NCI-H1105 (cell line): Measurements from ENCODE around the gene DLL4.
"Not testable (repeated sequence)": the region's sequence is repeated elsewhere in the genome, so short reads cannot be mapped to it uniquely, and the experiment has no call there.

Source experiments
- DNase-seq: peaks from one replicate; lab custom pipeline; 2025; lab: John Stamatoyannopoulos, UW

DLL4 gene

GRCh38 chr15:40941528-40942336, 12.6 kb downstream of the DLL4 start:
- DNase-seq, result peak; percentile 61

GRCh38 chr15:40942337-40942854, 13.3 kb downstream of the DLL4 start:
- DNase-seq, result no peak

- DNase-seq, result no peak
These were observed 13.7 kb downstream of the DLL4 start for GRCh38 chr15:40942878-40943277.

GRCh38 chr15:40943764-40944365, 14.7 kb downstream of the DLL4 start:
- no peak for DNase-seq

- DNase-seq, result no peak
These were observed 15.6 kb downstream of the DLL4 start for GRCh38 chr15:40944510-40945296.

- DNase-seq, result no peak
These were observed 19.8 kb downstream of the DLL4 start for GRCh38 chr15:40948706-40949473.

DNA sequence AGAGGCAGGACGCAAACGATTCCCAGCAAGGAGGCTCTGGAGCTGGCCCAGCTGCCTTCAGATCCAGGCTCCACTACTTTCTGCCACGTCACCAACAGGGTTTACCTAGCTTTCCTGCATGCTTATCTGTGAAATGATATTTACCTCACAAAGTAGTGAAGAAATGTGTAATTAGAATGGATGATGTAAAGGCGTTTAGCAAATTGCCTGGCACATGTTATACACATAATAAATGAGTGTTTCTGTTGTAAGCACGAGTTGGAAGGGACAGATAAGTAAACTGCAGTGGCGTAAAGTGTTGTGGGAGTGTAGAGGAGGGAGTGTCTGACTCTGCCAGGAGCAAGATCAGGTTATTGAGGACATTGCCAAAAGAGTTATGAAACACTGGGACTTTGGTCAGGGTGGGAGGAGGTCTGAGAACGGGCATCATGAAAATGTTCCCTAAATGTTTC, 20.6 kb downstream of the DLL4 start:
- DNase-seq, result no peak

- no peak for DNase-seq
These were observed 22.6 kb downstream of the DLL4 start for GRCh38 chr15:40951764-40952163.

DNA sequence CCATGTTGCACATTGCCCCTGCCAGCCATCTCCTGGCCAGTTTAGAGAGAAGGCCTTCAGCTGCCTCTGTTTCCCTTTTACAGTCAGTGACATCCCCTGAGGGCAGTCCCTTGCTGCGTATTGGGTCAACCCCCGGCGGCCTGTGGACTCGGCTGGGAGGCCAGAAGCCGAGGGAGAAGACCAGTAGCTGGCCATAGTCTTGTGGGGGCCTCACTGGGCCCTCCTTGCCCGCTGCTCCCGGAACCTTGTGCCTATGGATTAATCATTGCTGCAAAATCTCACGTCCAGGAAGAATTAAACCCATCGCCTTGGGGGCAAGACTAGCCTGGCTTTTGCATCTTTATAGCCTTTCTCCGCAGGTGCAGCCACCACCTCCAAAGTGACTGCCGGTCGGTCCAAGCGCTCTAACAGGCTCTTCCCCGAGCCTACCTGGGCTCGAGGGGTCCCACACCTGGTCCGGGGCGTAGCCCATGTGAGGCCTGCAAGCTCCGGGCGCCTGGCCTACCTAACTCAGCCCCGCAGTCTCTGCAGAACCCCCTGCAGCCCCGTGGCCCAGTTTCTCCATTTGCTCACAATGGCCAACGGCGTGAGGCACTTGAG, 23.3 kb downstream of the DLL4 start:
- DNase-seq, result no peak

DNA sequence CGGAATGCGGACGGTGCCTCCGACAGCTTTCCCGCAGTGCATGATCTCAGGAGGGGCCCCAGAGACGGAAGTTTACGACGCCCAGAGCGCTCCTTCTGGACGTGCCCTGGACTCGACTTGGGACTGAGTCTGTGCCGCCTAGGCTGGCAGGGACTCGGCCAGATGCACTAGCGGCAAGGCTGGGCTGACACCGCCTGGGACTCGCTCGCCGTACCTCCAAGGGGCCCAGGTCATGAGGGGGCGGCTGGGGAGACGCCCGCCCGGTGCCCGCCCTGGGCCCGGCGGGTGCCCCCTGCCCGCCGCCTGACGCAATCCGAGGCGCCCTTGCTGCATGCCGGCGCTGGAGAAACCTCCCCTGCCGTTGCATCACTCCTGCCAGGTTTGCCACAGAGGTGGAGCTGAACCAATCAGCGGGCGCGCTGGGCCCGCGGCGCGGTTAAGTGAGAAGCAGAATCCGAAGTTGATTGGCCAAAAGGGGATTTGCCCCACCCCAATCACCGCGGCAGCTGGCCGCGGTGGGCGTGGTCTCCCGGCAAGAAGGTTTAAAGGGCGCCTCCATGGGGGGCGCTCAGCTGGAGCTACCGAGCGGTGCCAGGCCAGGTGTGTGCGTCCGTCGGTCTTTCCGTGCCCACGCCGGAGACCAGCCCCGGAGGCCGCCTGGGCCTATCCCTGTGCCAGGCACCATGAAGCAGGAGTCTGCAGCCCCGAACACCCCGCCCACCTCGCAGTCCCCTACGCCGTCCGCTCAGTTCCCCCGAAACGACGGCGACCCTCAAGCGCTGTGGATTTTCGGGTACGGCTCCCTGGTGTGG, 24.0 kb downstream of the DLL4 start, which contains the start of gene CHAC1:
Gene CHAC1, plus strand, starts transcription at position 571 of the 812 bp plus-strand sequence. Its CDS starts 113 bp downstream, at position 684.
- DNase-seq, result peak; percentile 89

- no peak for DNase-seq
These were observed 24.6 kb downstream of the DLL4 start for GRCh38 chr15:40953713-40954074.

DNA sequence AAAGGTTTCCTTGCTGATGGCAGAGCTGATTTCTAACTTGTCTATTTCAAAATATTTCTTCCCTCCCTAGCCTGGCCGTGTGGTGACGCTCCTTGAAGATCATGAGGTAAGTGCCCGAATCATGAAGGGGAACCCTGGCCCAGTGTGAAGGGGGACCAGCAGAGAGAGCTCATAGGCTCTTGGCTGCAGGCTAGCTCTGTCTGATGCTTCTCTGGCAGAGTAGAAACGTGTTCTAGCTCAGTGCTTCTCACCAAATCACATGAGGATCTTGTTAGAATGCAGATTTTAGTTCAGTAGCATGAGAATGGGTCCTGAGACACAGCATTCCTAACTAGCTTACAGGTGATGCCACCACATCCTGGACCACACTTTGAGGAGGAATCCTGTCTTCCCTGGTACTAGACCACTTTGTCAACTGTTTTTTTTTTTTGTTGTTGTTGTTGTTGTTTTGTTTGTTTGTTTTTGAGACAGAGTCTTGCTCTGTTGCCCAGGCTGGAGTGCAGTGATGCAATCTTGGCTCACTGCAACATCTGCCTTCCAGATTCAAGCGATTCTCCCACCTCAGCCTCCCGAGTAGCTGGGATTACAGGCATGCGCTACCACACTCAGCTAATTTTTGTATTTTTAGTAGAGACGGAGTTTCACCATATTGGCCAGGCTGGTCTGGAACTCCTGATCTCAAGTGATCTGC, 25.2 kb downstream of the DLL4 start:
- not testable (repeated sequence) for DNase-seq

DNA sequence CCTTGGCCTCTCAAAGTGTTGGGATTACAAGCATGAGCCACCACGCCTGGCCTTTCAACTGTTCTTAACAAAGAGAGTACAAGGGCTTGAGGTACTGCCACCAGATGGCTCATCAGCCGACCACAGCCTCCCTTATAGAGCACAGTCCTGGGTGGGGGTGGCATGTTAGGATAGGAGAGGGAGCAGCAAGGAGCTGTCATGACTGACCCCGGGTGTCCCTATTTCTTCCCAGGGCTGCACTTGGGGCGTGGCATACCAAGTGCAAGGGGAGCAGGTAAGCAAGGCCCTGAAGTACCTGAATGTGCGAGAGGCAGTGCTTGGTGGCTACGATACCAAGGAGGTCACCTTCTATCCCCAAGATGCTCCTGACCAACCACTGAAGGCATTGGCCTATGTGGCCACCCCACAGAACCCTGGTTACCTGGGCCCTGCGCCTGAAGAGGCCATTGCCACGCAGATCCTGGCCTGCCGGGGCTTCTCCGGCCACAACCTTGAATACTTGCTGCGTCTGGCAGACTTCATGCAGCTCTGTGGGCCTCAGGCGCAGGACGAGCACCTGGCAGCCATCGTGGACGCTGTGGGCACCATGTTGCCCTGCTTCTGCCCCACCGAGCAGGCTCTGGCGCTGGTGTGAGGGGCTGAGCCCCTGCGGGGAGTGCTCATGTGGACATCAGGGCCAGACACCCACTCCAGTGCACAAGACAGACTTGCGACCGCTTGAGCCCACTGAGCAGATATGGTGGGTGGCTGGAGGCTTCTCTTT, 26.2 kb downstream of the DLL4 start:
- DNase-seq, result no peak

DNA sequence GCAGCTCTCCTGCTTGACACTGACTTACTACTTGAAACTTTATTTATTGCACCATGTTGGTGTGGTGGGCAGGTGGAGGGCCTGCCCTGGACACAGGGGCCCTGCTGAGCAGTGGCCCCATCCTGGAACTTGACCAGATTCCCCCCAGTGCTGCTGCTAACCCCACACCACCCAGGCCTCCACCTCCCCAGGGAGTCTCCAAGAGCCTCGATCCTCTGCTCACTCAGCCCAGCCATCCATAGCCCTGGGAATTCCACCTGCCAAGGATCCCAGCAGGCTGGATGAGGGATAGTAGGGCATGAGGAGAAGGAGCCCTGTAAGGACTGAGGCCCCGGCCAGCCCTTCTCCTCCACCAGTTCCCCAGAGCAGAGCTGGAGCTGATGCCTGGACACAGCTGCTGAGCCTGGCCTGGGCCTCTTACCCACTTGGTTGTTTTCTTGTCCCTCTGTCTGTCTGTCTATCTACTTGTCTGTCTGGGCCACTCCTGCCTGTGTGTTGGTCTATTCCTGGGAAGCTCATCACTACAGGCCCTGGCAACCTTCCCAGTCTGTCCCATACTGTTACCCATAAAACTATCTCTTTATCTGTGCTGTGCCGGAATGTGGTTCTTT, 26.9 kb downstream of the DLL4 start:
- no peak for DNase-seq

DNA sequence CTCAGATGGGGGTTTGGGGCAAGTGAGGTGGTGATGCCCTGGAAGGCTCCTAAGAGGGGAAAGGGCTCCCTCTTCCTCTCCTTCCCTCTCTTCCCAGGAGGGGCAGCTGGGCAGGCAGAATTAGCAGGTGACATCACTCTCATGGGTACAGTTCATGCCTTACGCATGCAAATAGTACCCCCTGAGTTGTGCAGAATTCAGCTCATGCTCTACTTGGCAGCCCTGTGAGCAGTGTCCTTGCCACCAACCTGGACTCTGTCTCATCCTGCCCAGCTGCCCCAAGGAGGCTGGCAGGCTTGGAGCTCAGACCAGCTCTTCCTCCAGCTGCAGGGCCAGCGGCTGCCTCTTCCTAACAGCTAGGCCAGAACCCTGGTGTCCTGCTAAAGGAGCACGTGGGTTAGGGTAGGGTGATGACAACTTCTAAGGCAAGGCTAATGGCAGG, 27.4 kb downstream of the DLL4 start:
- no peak for DNase-seq

DNA sequence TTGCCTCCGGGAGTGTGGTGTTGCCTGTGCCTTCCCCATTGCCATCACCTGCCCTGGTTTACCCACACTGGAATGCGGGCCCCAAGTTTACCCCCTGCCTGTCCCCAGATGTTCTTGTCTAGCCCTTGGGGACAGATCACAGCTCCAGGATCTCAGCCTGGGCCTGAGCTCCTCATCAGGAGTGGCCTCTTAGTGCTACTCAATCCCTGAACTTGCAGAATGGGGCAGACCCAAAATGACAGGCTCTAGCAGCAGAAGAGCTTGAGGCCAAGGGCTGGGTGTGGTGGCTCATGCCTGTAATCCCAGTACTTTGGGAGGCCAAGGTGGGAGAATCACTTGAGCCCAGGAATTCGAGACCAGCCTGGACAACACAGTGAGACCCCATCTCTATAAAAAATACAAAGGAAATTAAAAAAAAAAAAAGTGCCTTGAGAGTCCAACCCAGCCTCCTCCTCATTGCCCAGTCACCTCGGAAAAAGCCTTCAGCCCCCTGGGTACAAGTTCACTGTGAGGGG, 28.0 kb downstream of the DLL4 start:
- DNase-seq, result no peak

GRCh38 chr15:40957581-40958051, 28.5 kb downstream of the DLL4 start:
- peak; percentile 50 for DNase-seq

- DNase-seq, result no peak
These were observed 29.0 kb downstream of the DLL4 start for GRCh38 chr15:40958146-40958545.
